A549 treated with GW870086 at 1 μM for 4 hours (cell line): ENCODE results near the gene ACOT2. TPM values are rescaled to one million over a fixed set of nuclear protein-coding genes. Genes with fewer than 3 reads are reported as not detected.

Experiments
- total RNA-seq: library from RNA; stranded (reverse); fragments of 200-300 nt; extraction: Qiagen RNA extraction; gene quantifications from 5 replicates; pipeline ENCODE4 v1.2.3, GENCODE V29; 2022; ENCODE audit warnings: low read depth

The ACOT2 gene, protein sequence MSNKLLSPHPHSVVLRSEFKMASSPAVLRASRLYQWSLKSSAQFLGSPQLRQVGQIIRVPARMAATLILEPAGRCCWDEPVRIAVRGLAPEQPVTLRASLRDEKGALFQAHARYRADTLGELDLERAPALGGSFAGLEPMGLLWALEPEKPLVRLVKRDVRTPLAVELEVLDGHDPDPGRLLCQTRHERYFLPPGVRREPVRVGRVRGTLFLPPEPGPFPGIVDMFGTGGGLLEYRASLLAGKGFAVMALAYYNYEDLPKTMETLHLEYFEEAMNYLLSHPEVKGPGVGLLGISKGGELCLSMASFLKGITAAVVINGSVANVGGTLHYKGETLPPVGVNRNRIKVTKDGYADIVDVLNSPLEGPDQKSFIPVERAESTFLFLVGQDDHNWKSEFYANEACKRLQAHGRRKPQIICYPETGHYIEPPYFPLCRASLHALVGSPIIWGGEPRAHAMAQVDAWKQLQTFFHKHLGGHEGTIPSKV
- 43.3 to 52.9 TPM (median 51.6 TPM) in 5 replicates for total RNA-seq

DNA sequence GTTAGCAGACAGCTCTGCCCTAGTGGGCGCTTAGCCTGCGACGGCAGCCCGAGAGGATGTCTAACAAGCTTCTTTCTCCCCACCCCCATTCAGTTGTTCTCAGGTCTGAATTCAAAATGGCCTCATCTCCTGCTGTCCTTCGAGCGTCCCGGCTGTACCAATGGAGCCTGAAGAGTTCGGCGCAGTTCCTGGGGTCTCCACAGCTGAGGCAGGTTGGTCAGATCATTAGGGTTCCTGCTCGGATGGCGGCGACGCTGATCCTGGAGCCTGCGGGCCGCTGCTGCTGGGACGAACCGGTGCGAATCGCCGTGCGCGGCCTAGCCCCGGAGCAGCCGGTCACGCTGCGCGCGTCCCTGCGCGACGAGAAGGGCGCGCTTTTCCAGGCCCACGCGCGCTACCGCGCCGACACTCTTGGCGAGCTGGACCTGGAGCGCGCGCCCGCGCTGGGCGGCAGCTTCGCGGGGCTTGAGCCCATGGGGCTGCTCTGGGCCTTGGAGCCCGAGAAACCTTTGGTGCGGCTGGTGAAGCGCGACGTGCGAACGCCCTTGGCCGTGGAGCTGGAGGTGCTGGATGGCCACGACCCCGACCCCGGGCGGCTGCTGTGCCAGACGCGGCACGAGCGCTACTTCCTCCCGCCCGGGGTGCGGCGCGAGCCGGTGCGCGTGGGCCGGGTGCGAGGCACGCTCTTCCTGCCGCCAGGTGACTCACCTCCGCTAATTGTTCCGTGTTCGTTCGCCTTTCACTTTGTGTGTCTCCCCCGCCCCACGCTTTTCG is at the start of gene ACOT2:
Gene ACOT2 (plus strand): TSS at position 29 of the 774 bp plus-strand sequence. CDS start 28 bp downstream, at position 57.

GRCh38 chr14:73591690-73592449 is 22.9 kb downstream of the ACOT2 start, which contains the start of gene ACOT4:
Gene ACOT4, plus strand, starts transcription at chr14:73591873. Its CDS starts 87 bp downstream, at chr14:73591960.

GRCh38 chr14:73612339-73613045 is 43.5 kb downstream of the ACOT2 start, which contains the start of gene ACOT6:
Gene ACOT6, plus strand, starts transcription at chr14:73612517. Its CDS starts 55 bp downstream, at chr14:73612572.

Other genes starting within 250 kb of the ACOT2 start
- 29.5 to 40.4 TPM (median 38.6 TPM) in 5 replicates for gene NUMB, start 110.7 kb upstream of the ACOT2 start, total RNA-seq
- gene RIOX1, start 78.3 kb upstream of the ACOT2 start, total RNA-seq, result 19.6 to 25.0 TPM (median 23.8 TPM) in 5 replicates
- gene ACOT1, start 32.1 kb upstream of the ACOT2 start, total RNA-seq, result 6.1 to 8.4 TPM (median 8.2 TPM) in 5 replicates
- gene HEATR4, start 10.3 kb upstream of the ACOT2 start, total RNA-seq, result 0.19 TPM in 1 of 5 replicates, not detected in the others
- 1.8 to 2.5 TPM (median 2.1 TPM) in 5 replicates for gene ACOT4, start 22.7 kb downstream of the ACOT2 start, total RNA-seq
- gene ACOT6, start 43.3 kb downstream of the ACOT2 start, total RNA-seq, result not detected in 5 replicates
- 8.9 to 14.2 TPM (median 10.6 TPM) in 5 replicates for gene DNAL1, start 75.8 kb downstream of the ACOT2 start, total RNA-seq
- 52.1 to 61.9 TPM (median 58.1 TPM) in 5 replicates for gene PNMA1, start 145.2 kb downstream of the ACOT2 start, total RNA-seq